ENCODE measurements around the gene SLC19A2. TPM values are rescaled to one million over a fixed set of nuclear protein-coding genes. Genes with fewer than 3 reads are reported as not detected.

The SLC19A2 gene
- total RNA-seq, 1 experiment from 2014 or later, result 10.1 TPM

DNA sequence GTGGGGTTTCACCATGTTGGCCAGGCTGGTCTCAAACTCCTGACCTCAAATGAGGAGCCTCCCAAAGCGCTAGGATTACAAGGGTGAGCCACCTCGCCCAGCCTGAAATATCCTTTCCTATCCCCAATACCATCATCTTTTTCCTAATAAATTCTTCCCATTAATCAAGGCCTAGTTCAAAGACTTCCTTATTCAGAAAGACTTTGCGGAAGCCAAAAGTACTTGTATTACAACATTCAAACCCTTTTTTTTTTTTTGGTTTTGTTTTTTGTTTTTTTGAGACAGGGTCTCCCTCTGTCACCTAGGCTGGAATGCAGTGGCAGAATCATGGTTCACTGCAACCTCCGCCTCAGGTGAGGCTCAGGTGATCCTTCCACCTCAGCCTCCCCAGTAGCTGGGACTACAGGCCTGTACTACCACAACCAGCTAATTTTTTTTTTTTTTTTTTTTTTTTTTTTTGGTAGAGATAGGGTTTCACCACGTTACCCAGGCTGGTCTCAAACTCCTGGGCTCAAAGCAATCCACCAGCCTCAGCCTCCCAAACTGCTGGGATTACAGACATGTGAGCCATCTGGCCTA lies 7.6 kb downstream of the SLC19A2 start:
- no peak overlapping the region for H3K9ac ChIP-seq (ENCODE audit: low read length)
- H3K9me3 ChIP-seq (ENCODE audit: control insufficient read depth in 1 of 2, insufficient read depth in 1 of 2, low read depth in 1 of 2, low read length in 2 of 2), result no peaks in the 10 kb centered on the region
- no peaks in the 10 kb centered on the region; the same call in 1 of the 2 replicates for H4K20me1 ChIP-seq (ENCODE audit: insufficient read depth)
- peaks cover 2 to 5% of the 10 kb centered on the region in 2 experiments; a peak in 2 of 4 replicates for H3K36me3 ChIP-seq (ENCODE audit: control insufficient read depth in 1 of 2, insufficient read depth in 2 of 2, low read length in 2 of 2)
- no peaks in the 10 kb centered on the region for H3K9me2 ChIP-seq (ENCODE audit: insufficient read depth)
- H3K4me1 ChIP-seq (ENCODE audit: control insufficient read depth in 1 of 2, insufficient read depth in 2 of 2, low read length in 2 of 2), result peaks cover 0 to 5% of the 10 kb centered on the region in 2 experiments; a peak in 2 of 4 replicates
- POLR2A ChIA-PET, result no interaction called here
- no peak overlapping the region for H3K4me3 ChIP-seq (replicated peaks in 1 of 2; ENCODE audit: low read depth in 1 of 2, low read length in 2 of 2)
- ATAC-seq, result no peak
- intact Hi-C loops (cut with micrococcal nuclease), result no loop called here
- H3K4me2 ChIP-seq (ENCODE audit: low read length), result no peak overlapping the region
- RAD21 ChIA-PET (ENCODE audit: low non-redundant PET in 1 of 2, low total read pairs in 2 of 2, uncharacterized antibody in 2 of 2, unreplicated experiment in 2 of 2), result no interaction called here
- CTCF ChIA-PET, result no interaction called here
- H3K27me3 ChIP-seq (ENCODE audit: insufficient read depth, low read length), result no peaks in the 10 kb centered on the region
- BruUV-seq (replicated peaks), result no TSS peak
- H3K79me2 ChIP-seq (ENCODE audit: insufficient read depth, low read length), result peaks cover 53% of the 10 kb centered on the region
- no peak overlapping the region for H3K27ac ChIP-seq (ENCODE audit: low read depth, low read length)
- no peak overlapping the region for H2AFZ ChIP-seq (ENCODE audit: low read depth, low read length, poor library complexity, severe bottlenecking)
- TF ChIP-seq EZH2 (IDR thresholded peaks at IDR 0.05) (no peak), EZH2phosphoT487 (IDR thresholded peaks at IDR 0.05; ENCODE audit: borderline replicate concordance) (no peak), ELF1 (IDR thresholded peaks at IDR 0.05; ENCODE audit: borderline replicate concordance, low read depth) (no peak), RAD21 (IDR thresholded peaks at IDR 0.05; ENCODE audit: low read depth) (no peak), ZNF274 (IDR thresholded peaks at IDR 0.05; ENCODE audit: low read depth, low read length) (no peak), ZFX (IDR thresholded peaks at IDR 0.05) (no peak), YY1 (IDR thresholded peaks at IDR 0.05; ENCODE audit: extremely low read depth, insufficient replicate concordance, low read depth, low read length) (no peak), SP1 (IDR thresholded peaks at IDR 0.05; ENCODE audit: low read depth) (no peak), CEBPB (IDR thresholded peaks at IDR 0.05; ENCODE audit: low read depth) (no peak), EGR1 (IDR thresholded peaks at IDR 0.05; ENCODE audit: low read depth) (no peak)
- TF ChIP-seq, protein P1, sequence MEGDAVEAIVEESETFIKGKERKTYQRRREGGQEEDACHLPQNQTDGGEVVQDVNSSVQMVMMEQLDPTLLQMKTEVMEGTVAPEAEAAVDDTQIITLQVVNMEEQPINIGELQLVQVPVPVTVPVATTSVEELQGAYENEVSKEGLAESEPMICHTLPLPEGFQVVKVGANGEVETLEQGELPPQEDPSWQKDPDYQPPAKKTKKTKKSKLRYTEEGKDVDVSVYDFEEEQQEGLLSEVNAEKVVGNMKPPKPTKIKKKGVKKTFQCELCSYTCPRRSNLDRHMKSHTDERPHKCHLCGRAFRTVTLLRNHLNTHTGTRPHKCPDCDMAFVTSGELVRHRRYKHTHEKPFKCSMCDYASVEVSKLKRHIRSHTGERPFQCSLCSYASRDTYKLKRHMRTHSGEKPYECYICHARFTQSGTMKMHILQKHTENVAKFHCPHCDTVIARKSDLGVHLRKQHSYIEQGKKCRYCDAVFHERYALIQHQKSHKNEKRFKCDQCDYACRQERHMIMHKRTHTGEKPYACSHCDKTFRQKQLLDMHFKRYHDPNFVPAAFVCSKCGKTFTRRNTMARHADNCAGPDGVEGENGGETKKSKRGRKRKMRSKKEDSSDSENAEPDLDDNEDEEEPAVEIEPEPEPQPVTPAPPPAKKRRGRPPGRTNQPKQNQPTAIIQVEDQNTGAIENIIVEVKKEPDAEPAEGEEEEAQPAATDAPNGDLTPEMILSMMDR (IDR thresholded peaks at IDR 0.05 in 2 of 3, conservative IDR thresholded peaks at IDR 0.05 in 1 of 3; ENCODE audit: borderline replicate concordance in 1 of 3, insufficient read depth in 1 of 3, low read depth in 2 of 3, low read length in 2 of 3), result no peak
- DNase-seq (ENCODE audit: low read depth, low spot score), result no peak
